Bronchus fibroblast of lung (primary cell): ENCODE results near the gene PPP2R5E. TPM values are rescaled to one million over a fixed set of nuclear protein-coding genes. Genes with fewer than 3 reads are reported as not detected.

Experiments used
- total RNA-seq: library from RNA; depleted of rRNA; stranded (reverse); fragments of >200 nt; gene quantifications from 2 replicates; pipeline ENCODE4 v1.2.3, GENCODE V29; 2015

PPP2R5E gene
- 9.8 and 12.8 TPM in 2 replicates for total RNA-seq

GRCh38 chr14:63543000-63543825 lies at the start of gene PPP2R5E:
TSS of gene PPP2R5E (minus strand) at chr14:63543377. CDS start at chr14:63539685, 3,692 bp downstream.

Other genes starting within 250 kb of the PPP2R5E start
- gene GPHB5, start 224.4 kb downstream of the PPP2R5E start, total RNA-seq, result not detected in 2 replicates
- gene WDR89, start 98.5 kb upstream of the PPP2R5E start, total RNA-seq, result 5.5 and 8.7 TPM in 2 replicates
- 14.7 and 19.0 TPM in 2 replicates for gene SGPP1, start 184.7 kb upstream of the PPP2R5E start, total RNA-seq